GM18870 (cell line): ENCODE results near the gene RFFL.

Experiments used
- ATAC-seq: cut with Tn5 transposase; IDR thresholded peaks from one replicate; pipeline ENCODE4 v1.9.1; 2021; ENCODE audit warnings: moderate library complexity; ENCODE audit not compliant: unreplicated experiment

RFFL gene

DNA sequence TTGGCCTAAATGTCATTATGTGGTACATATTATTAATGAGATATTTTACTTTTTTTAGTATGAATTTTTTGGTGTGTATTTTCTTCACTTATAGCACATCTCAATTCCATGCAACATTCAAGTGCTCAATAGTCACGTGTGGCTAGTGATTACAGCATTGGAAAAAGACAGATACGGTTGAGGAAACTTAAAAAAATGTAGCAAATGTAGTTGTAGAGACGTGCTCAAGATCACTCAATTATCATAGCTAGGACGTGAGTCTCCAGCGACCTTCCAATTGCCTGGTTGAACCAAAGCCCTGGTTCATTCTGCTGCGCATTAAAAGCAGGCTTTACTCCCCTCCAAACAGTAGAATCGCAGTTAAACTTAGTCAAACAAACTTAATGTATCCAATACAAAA is 84.4 kb downstream of the RFFL start:
- ATAC-seq, result no peak

DNA sequence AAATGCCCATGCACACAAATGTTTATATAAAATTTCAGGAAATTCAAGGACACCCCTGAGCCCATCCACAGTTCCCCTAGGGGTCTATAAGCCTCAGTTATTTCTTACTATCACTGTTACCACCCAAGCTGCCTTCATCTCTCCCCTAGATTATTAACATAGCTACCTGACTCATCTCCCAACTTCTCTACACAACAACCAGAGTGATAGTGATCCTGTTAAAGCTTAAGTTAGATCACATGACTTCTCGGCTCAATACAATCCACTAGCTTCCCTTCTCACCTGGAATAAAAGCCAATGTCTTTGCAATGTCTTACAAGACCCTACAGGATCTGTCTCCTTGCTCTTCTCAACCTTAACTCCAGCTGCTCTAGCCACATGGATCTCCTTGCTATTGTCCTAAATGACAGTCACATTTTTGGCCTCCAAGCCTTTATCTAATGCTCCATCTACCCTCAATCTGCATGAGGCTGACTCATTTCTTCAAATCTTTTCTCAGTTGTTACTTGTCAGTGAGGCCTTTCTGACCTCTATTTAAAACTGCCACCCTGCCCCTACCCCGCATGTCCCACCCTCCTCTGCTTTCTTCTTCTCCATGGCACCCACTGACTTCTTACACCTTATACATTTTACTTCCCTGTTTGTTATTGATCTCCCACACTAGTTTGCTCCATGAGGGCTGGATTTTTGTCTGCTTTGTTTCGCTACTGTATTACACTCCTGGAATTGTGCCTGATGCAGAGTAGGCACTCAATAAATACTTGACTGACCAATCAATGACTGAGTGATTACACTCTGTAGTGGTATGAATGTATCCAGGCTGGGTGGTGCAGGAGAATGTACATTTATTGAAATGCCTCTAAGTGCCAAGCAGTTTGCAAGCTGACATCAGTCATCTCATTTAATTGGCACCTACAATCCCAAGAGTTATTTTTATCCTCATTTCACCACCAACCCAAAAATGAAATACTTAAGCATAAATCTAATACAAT is 88.4 kb downstream of the RFFL start:
- no peak for ATAC-seq

DNA sequence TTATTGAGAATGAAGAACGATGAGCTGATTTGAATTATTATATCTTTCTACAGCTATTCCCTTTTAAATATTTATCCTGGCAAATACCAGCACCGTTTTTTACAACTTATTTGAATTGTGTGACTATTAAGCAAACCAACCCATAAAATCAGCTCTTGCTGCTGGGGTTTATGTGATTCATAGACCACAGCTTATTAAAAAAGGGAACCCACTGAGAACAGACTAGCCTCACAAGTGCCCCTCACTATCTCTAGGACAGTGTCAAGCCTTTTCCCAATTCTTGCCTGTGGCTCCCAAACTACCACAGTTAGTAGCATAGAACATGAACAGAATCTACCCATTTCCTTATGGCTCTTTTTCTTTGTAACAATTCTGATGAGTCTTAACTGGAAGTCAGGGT is 89.3 kb downstream of the RFFL start:
- no peak for ATAC-seq

DNA sequence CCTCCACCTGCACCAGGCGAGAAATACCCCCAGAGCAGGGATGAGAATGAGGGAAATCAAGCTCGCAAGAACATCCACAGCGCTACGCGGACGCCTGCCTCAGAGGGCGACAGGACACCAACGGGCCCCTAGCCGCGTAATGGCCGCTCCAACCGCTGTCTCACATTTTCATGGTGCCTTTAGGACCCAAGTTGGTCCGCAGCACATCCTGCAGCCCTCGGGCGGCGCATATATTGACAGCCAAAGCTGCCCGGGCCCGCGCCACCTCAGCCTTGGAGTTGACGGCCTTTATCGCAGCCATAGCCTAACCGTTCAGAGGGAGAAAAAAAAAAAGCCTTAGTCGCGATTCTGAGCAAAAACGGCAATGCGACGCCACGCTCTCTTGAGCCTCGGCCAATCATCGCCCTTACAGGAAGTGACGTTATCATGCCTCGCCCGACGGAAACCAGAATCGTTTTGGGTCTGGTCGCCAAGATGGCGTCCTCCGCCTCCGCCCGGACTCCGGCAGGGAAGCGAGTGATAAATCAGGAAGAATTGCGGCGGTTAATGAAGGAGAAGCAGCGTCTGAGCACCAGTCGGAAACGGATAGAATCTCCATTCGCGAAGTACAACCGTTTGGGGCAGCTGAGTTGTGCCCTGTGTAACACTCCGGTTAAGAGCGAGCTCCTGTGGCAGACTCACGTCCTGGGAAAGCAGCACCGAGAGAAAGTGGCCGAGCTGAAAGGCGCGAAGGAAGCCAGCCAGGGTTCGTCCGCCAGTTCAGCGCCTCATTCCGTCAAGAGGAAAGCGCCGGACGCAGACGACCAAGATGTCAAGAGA is 102.2 kb downstream of the RFFL start, which contains the start of the genes CCT6B and ZNF830:
CCT6B (minus strand) TSS at position 368 of the 819 bp plus-strand sequence; CDS start at position 301, 67 bp downstream.
ZNF830 (plus strand) TSS at position 448 of the 819 bp plus-strand sequence; CDS start at position 475, 27 bp downstream.
- ATAC-seq, result peak; percentile 86

DNA sequence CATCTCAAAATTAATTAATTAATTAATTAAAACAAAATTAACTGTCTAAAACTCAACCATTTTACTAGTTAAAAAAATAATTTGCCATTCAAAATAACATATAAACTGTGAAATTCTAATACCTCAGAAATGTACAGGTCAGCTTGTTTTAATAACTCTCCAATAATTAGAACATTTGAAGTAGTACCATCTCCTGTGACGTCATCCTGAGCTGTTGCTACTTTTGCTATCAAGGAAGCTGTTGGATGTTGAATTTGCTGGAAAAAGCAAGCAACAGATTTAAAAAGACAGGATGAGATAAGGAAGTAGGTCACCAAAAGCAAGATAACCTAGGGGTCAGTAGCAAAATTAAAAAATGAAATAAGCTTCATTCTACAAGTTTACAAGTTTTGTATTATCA is 105.1 kb downstream of the RFFL start:
- ATAC-seq, result no peak
